Measurements from ENCODE around the gene MAGED2. TPM values are rescaled to one million over a fixed set of nuclear protein-coding genes. Genes with fewer than 3 reads are reported as not detected.

Gene MAGED2
- total RNA-seq, 1 donor from 2014 or later: 247 TPM

DNA sequence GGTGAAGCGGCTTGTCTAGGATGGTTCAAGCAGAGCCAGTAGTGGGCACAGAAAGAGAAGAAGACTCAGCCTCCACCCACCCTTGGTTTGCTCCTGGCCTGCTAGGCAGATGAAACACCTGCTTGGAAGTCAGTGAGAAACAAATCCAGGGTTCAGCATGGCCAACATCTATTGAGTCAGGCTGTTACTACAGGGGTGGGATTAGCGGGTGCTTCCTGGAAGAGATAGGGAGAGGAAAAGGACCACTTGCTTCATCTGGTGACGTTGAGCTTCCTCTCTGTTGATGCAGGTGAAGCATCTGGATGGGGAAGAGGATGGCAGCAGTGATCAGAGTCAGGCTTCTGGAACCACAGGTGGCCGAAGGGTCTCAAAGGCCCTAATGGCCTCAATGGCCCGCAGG lies 3.0 kb downstream of the MAGED2 start:
- Mint-ChIP-seq H3K27ac (no peak overlapping the region), H3K4me3 (ENCODE audit: low read depth) (peak overlapping the region; percentile 19), H3K9me3 (ENCODE audit: low read depth) (peaks cover 17% of the 10 kb centered on the region), H3K36me3 (ENCODE audit: insufficient read depth) (peaks cover 13% of the 10 kb centered on the region), H3K4me1 (ENCODE audit: low read depth) (peaks cover 7% of the 10 kb centered on the region), H3K27me3 (no peaks in the 10 kb centered on the region)
- TF ChIP-seq, protein P1, sequence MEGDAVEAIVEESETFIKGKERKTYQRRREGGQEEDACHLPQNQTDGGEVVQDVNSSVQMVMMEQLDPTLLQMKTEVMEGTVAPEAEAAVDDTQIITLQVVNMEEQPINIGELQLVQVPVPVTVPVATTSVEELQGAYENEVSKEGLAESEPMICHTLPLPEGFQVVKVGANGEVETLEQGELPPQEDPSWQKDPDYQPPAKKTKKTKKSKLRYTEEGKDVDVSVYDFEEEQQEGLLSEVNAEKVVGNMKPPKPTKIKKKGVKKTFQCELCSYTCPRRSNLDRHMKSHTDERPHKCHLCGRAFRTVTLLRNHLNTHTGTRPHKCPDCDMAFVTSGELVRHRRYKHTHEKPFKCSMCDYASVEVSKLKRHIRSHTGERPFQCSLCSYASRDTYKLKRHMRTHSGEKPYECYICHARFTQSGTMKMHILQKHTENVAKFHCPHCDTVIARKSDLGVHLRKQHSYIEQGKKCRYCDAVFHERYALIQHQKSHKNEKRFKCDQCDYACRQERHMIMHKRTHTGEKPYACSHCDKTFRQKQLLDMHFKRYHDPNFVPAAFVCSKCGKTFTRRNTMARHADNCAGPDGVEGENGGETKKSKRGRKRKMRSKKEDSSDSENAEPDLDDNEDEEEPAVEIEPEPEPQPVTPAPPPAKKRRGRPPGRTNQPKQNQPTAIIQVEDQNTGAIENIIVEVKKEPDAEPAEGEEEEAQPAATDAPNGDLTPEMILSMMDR (IDR thresholded peaks at IDR 0.05; ENCODE audit: unreplicated experiment): no peak
- DNase-seq (ENCODE audit: low spot score, unreplicated experiment): no peak

DNA sequence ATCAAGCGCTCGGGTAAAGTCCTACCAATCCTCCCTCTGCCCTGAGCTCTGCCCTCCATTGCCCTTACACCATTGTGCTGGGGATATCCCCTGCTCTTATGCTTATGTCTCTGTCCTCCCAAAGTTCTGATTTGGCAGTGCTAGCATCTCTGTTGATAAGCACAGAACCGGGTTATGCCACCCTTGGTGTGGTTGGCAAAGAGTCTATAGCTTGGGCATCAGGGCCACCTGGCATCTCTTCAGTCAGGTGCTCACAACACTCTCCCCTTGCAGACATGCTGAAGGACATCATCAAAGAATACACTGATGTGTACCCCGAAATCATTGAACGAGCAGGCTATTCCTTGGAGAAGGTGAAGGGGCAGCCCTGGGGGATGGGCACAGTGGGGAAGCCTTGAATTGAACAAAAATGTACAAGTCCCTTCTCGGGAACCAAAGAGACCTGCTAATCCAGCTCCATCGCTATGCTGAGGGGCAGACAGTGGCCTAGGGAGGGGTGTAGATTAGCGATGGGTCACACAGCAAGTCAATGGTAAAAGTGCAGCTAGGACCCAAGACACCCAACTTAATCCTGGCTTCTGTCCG lies 3.8 kb downstream of the MAGED2 start:
- Mint-ChIP-seq H3K36me3 (ENCODE audit: insufficient read depth) (peaks cover 22% of the 10 kb centered on the region), H3K27me3 (no peaks in the 10 kb centered on the region), H3K27ac (no peak overlapping the region), H3K4me1 (ENCODE audit: low read depth) (peaks cover 5% of the 10 kb centered on the region), H3K4me3 (ENCODE audit: low read depth) (no peak overlapping the region), H3K9me3 (ENCODE audit: low read depth) (peaks cover 16% of the 10 kb centered on the region)
- DNase-seq (ENCODE audit: low spot score, unreplicated experiment): no peak
- TF ChIP-seq, protein P1 (IDR thresholded peaks at IDR 0.05; ENCODE audit: unreplicated experiment): no peak

DNA sequence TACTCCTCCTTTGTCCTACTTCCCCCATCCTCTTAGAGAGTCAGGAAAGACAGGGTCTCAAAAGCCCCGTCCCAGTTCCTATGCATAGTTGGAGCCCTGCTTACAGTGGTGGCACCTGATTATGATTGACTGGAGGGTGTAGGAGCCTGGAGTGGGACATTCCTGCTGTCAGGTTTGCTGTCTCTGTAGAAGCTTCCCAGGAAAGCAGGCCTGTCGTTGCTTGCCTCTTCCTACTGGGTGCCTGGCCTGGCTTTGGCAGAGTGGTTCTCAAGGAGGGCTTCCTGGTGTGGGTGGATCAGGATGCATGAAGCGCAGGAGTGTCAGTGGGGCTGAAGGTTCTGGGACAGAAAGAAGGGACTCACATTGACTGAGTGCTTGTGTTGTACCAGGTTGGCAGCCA lies 4.8 kb downstream of the MAGED2 start:
- H3K4me3 Mint-ChIP-seq (ENCODE audit: low read depth): no peak overlapping the region
- peaks cover 5% of the 10 kb centered on the region for H3K4me1 Mint-ChIP-seq (ENCODE audit: low read depth)
- TF ChIP-seq, protein P1 (IDR thresholded peaks at IDR 0.05; ENCODE audit: unreplicated experiment): no peak

DNA sequence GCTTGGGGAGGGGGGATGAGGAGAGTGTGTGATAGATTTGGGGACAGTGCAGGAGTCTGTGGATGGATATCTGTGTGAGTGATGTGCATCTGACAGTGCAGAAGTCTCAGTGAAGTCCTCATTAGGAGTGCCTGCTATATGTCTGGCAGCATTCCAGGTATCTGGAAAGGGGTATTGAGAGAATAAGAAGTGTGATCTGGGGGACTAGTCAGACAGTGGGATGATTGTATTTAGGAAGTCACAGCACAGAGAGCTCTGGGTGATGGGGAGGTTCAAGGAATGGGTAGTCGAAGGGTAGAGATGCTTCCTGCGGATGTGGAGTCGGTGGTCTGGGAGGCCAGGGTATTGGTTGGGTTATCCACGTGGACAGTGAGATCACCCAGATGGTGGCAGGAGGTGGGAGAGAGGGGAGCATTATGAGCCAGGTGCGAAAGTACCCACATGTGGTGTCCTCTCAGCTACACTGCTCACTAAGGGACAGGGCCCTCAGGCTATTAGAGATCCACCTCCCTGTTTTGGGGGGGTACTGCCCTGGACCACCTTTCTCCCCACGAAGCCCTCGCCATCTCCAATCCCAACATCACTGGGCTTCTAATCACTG lies 9.8 kb downstream of the MAGED2 start:
- Mint-ChIP-seq H3K36me3 (ENCODE audit: insufficient read depth) (peaks cover 15% of the 10 kb centered on the region), H3K27me3 (no peaks in the 10 kb centered on the region), H3K4me1 (ENCODE audit: low read depth) (peaks cover 2% of the 10 kb centered on the region), H3K9me3 (ENCODE audit: low read depth) (peaks cover 7% of the 10 kb centered on the region), H3K4me3 (ENCODE audit: low read depth) (no peak overlapping the region), H3K27ac (no peak overlapping the region)
- TF ChIP-seq, protein P1 (IDR thresholded peaks at IDR 0.05; ENCODE audit: unreplicated experiment): no peak
- no peak for DNase-seq (ENCODE audit: low spot score, unreplicated experiment)

More for the DNA sequence above, 4.8 kb downstream of the MAGED2 start:
- Mint-ChIP-seq H3K27ac (no peak overlapping the region), H3K9me3 (ENCODE audit: low read depth) (peaks cover 14% of the 10 kb centered on the region), H3K27me3 (no peaks in the 10 kb centered on the region), H3K36me3 (ENCODE audit: insufficient read depth) (peaks cover 25% of the 10 kb centered on the region)
- no peak for DNase-seq (ENCODE audit: low spot score, unreplicated experiment)

DNA sequence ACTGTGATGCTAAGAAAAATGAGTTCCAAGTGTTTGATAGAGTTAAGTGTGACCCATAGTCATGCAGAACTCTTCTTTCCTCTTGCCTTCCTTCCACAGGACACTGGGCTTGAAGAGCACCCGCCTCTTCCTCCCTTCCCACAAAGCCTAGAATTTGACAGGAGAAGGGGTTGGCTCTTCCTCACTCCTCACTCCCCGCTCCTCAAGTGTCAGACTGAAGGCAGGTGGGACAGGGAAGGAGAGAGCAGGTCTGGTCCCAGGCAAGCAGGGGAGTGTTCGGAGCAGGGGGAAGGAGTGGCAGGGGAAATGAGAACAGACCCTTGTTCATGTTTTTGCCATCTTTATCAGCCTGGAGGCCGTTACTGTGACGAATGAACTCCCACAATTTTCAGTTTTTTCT lies 10.7 kb downstream of the MAGED2 start:
- Mint-ChIP-seq H3K27me3 (no peaks in the 10 kb centered on the region), H3K4me1 (ENCODE audit: low read depth) (peaks cover 2% of the 10 kb centered on the region), H3K4me3 (ENCODE audit: low read depth) (no peak overlapping the region), H3K27ac (no peak overlapping the region), H3K36me3 (ENCODE audit: insufficient read depth) (peaks cover 15% of the 10 kb centered on the region), H3K9me3 (ENCODE audit: low read depth) (peaks cover 7% of the 10 kb centered on the region)
- TF ChIP-seq, protein P1 (IDR thresholded peaks at IDR 0.05; ENCODE audit: unreplicated experiment): no peak
- DNase-seq (ENCODE audit: low spot score, unreplicated experiment): no peak
